H1 (cell line): ENCODE data around the gene CCNK. TPM values are rescaled to one million over a fixed set of nuclear protein-coding genes. Genes with fewer than 3 reads are reported as not detected.

Source experiments
- ASH2L ChIP-seq: fragments of 200-600, 300-600 bp; sonication (generic); IDR thresholded peaks from one replicate; pipeline ENCODE4 v1.7.1; 2017; ENCODE audit warnings: low read length
- ATF3 ChIP-seq: IDR thresholded peaks from 2 replicates; pipeline ENCODE4 v1.6.1; 2011; ENCODE audit warnings: low read depth, mild to moderate bottlenecking, low read length; ENCODE audit not compliant: insufficient read depth
- BACH1 ChIP-seq: IDR thresholded peaks from 2 replicates; pipeline ENCODE4 v1.6.1; 2012; ENCODE audit warnings: low read length, improper control_type of control experiment
- CEBPB ChIP-seq: IDR thresholded peaks from 2 replicates; pipeline ENCODE4 v1.6.1; 2012; ENCODE audit warnings: low read depth, low read length
- CTBP2 ChIP-seq: IDR thresholded peaks from 2 replicates; pipeline ENCODE4 v1.7.0; 2011; ENCODE audit warnings: borderline replicate concordance, mild to moderate bottlenecking, moderate library complexity, mixed read lengths, low read length; ENCODE audit not compliant: insufficient read depth, insufficient read length
- EGR1 ChIP-seq: IDR thresholded peaks from 2 replicates; pipeline ENCODE4 v1.6.1; 2011; ENCODE audit warnings: low read depth, low read length, borderline replicate concordance
- HDAC2 ChIP-seq, 2 experiments: fragments of 300-600 bp in 1 of 2; sonication (generic) in 1 of 2; IDR thresholded peaks; 2 replicates each; pipeline ENCODE4 v1.6.1; 2011 to 2012; ENCODE audit warnings: low read depth in 2 of 2, low read length in 2 of 2, mild to moderate bottlenecking in 2 of 2, moderate library complexity in 2 of 2, borderline replicate concordance in 1 of 2, inconsistent platforms in 1 of 2
- JUND ChIP-seq: IDR thresholded peaks from 2 replicates; pipeline ENCODE4 v1.6.1; 2011; ENCODE audit warnings: mild to moderate bottlenecking, improper control_type of control experiment, low read length
- KDM5A ChIP-seq: fragments of 200-600 bp; IDR thresholded peaks from 2 replicates; pipeline ENCODE4 v1.7.1; 2012; ENCODE audit warnings: mild to moderate bottlenecking, low read length, inconsistent platforms, mixed read lengths
- PHF8 ChIP-seq: fragments of 200-600 bp; sonication (generic); conservative IDR thresholded peaks from 2 replicates; pipeline ENCODE4 v1.7.1; 2012; ENCODE audit warnings: low read depth, mild to moderate bottlenecking, inconsistent platforms, low read length, moderate library complexity
- POLR2AphosphoS5 ChIP-seq: IDR thresholded peaks from 2 replicates; pipeline ENCODE4 v1.6.1; 2011; ENCODE audit warnings: low read depth, low read length
- RBBP5 ChIP-seq: IDR thresholded peaks from 2 replicates; pipeline ENCODE4 v1.7.1; 2012; ENCODE audit warnings: low read depth, mild to moderate bottlenecking, inconsistent platforms, low read length, moderate library complexity, borderline replicate concordance
- RNF2 ChIP-seq: fragments of 200-900, 300-1000 bp; sonication (generic); IDR thresholded peaks from 2 replicates; pipeline ENCODE4 v1.7.1; 2016; ENCODE audit warnings: borderline replicate concordance, low read depth, mild to moderate bottlenecking, antibody characterized with exemption, low read length; ENCODE audit not compliant: poor library complexity, severe bottlenecking; ENCODE audit errors: missing control alignments
- SIN3A ChIP-seq, 2 experiments: IDR thresholded peaks in 1 of 2; conservative IDR thresholded peaks in 1 of 2; 2 replicates each; pipeline ENCODE4 v1.6.1; 2011 to 2012; ENCODE audit warnings: low read length in 2 of 2, improper control_type of control experiment in 1 of 2, low read depth in 1 of 2, mild to moderate bottlenecking in 1 of 2
- SP1 ChIP-seq: IDR thresholded peaks from 2 replicates; pipeline ENCODE4 v1.6.1; 2011; ENCODE audit warnings: low read depth, low read length
- SP2 ChIP-seq: IDR thresholded peaks from 2 replicates; pipeline ENCODE4 v1.6.1; 2012; ENCODE audit warnings: mild to moderate bottlenecking, low read length, inconsistent platforms
- SP4 ChIP-seq: IDR thresholded peaks from 2 replicates; pipeline ENCODE4 v1.6.1; 2012; ENCODE audit warnings: low read length, inconsistent platforms
- SRF ChIP-seq: IDR thresholded peaks from 2 replicates; pipeline ENCODE4 v1.6.1; 2011; ENCODE audit warnings: mild to moderate bottlenecking, low read depth, low read length, moderate library complexity
- TAF1 ChIP-seq: IDR thresholded peaks from 2 replicates; pipeline ENCODE4 v1.6.1; 2011; ENCODE audit warnings: mild to moderate bottlenecking, low read depth, low read length
- TAF7 ChIP-seq: optimal IDR thresholded peaks from 2 replicates; pipeline ENCODE3; 2011; ENCODE audit warnings: low read depth, mild to moderate bottlenecking, inconsistent platforms, low read length, moderate library complexity, borderline replicate concordance
- TEAD4 ChIP-seq: IDR thresholded peaks from 2 replicates; pipeline ENCODE4 v1.6.1; 2012; ENCODE audit warnings: low read depth, low read length, inconsistent platforms, mixed read lengths
- YY1 ChIP-seq: IDR thresholded peaks from 2 replicates; pipeline ENCODE4 v1.6.1; 2011; ENCODE audit warnings: low read depth, mild to moderate bottlenecking, low read length
- polyA plus RNA-seq, 7 experiments: library from polyadenylated mRNA; depleted of rRNA in 3 of 7; stranded (reverse) in 5 of 7; unstranded in 2 of 7; fragments of >200 nt in 5 of 7; fragments of 200-250 nt in 2 of 7; gene quantifications; 1 replicate in 5 of 7; 2 replicates in 1 of 7; 4 replicates in 1 of 7; pipeline versions ENCODE4 v1.2.1 to v1.2.3, GENCODE V29; 2011 to 2013; ENCODE audit warnings: missing spikeins in 2 of 7, mixed read lengths in 2 of 7
- total RNA-seq: library from RNA; stranded (reverse); fragmentation: NEBNext Ultra II Directional; extraction: Animal tissue kit (Norgen Biotek cat#: 25700); gene quantifications from 2 replicates; pipeline ENCODE4 v1.2.1, GENCODE V29; 2021

CCNK gene
- total and polyA plus RNA-seq, 2 of the 8 experiments (the other 6 are each of a cell fraction or from before 2014, with no cell fraction given) = 10.7 to 82.7 TPM

GRCh38 chr14:99480917-99481744 is at the start of gene CCNK (continued):
- TF ChIP-seq SIN3A (conservative IDR thresholded peaks at IDR 0.05 in 1 of 2, IDR thresholded peaks at IDR 0.05 in 1 of 2; ENCODE audit: low read depth in 1 of 2, low read length in 2 of 2) (peak in 1 of 2 experiments; percentile 47; a peak in 1 of 4 replicates), RBBP5 (no peak; the same call in 1 of the 2 replicates), TEAD4 (peak; percentile 90), KDM5A (peak; percentile 99), PHF8 (peak; percentile 95), CTBP2 (no peak), YY1 (peak; percentile 98), SP2 (peak; percentile 37; the same call in 1 of the 2 replicates), BACH1 (no peak), ASH2L (peak; percentile 64), ATF3 (peak; percentile 71), TAF7 (peak; percentile 81), JUND (no peak; the same call in 1 of the 2 replicates), EGR1 (peak; percentile 96), CEBPB (peak; percentile 96), POLR2AphosphoS5 (peak; percentile 95), SP4 (peak; percentile 72; the same call in 1 of the 2 replicates), SRF (peak; percentile 70), TAF1 (peak; percentile 94), HDAC2 (IDR thresholded peaks at IDR 0.05; ENCODE audit: borderline replicate concordance in 1 of 2, low read depth in 2 of 2, low read length in 2 of 2) (peak in 1 of 2 experiments; percentile 83; a peak in 1 of 4 replicates), SP1 (peak; percentile 89), RNF2 (no peak)
